T-helper 17 cell (primary cell): ENCODE results near the gene MYOM1. TPM values are rescaled to one million over a fixed set of nuclear protein-coding genes. Genes with fewer than 3 reads are reported as not detected.
"Not testable (repeated sequence)": the region's sequence is repeated elsewhere in the genome, so short reads cannot be mapped to it uniquely, and the experiment has no call there.

Experiments used
- ATAC-seq: fragments of 150-1000 bp; cut with Tn5 transposase; 2 replicates; pipeline ENCODE4 v1.10.0; 2021; ENCODE audit warnings: mild to moderate bottlenecking, moderate library complexity
- DNase-seq, 3 donors: peaks; one replicate each; pipeline versions ENCODE4 v3.0.0 to v3.0.0-alpha.2; 2020 to 2021
- H3K9me3 ChIP-seq: one replicate; pipeline ENCODE4 v1.7.0; 2013; ENCODE audit warnings: low read length, mild to moderate bottlenecking; ENCODE audit not compliant: control insufficient read depth, poor library complexity, severe bottlenecking
- H3K27ac Mint-ChIP-seq: one replicate; pipeline ENCODE4 v1.8.0; 2022; ENCODE audit warnings: mild to moderate bottlenecking, moderate library complexity, mixed read lengths
- H3K27me3 Mint-ChIP-seq: one replicate; pipeline ENCODE4 v1.8.0; 2022; ENCODE audit warnings: mixed read lengths
- H3K36me3 Mint-ChIP-seq: one replicate; pipeline ENCODE4 v1.8.0; 2022; ENCODE audit warnings: low read depth, mixed read lengths
- H3K4me1 Mint-ChIP-seq: one replicate; pipeline ENCODE4 v1.8.0; 2022; ENCODE audit warnings: mild to moderate bottlenecking, mixed read lengths
- H3K4me3 Mint-ChIP-seq: one replicate; pipeline ENCODE4 v1.8.0; 2022; ENCODE audit warnings: mild to moderate bottlenecking, moderate library complexity, mixed read lengths
- total RNA-seq, 4 donors: library from RNA in 2 of 4; stranded (reverse) in 2 of 4; gene quantifications; one replicate each; pipeline ENCODE4 v1.2.3 and lab custom pipeline; 2022 to 2026

MYOM1 gene
- total RNA-seq, 2 donors from 2014 or later: 0.92 to 3.2 TPM

DNA sequence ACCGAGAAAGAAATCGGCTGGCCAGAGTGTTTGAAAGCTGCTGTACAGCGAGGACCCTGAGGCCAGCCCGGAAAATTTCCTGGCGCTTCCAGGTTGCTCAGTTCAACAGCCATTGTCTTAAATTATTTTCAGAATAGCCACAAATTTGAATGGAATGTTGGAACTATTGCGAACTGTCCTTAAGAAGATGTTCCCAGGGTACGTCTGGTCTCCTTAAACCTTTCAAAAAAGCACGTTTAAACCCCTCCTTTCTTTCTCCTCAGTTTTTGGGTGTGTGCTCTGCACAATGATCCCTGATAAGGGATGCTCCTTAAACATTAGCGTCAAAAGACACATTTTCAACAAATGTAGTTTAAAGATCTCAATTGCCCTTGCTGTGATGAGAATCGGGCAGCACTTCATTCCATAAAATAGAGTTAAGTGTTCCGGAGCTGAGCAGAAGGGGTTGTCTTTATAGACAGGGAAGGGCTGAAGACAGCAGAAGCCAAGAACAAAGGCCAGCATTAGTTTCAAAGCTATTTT, 192.3 kb downstream of the MYOM1 start:
- H3K36me3 Mint-ChIP-seq: peaks cover 2% of the 10 kb centered on the region
- ATAC-seq (no peak), DNase-seq (no peak)
- no peak overlapping the region for H3K4me3 Mint-ChIP-seq
- H3K4me1 Mint-ChIP-seq: peaks cover 5% of the 10 kb centered on the region
- H3K9me3 ChIP-seq: no peaks in the 10 kb centered on the region
- no peak overlapping the region for H3K27ac Mint-ChIP-seq
- no peaks in the 10 kb centered on the region for H3K27me3 Mint-ChIP-seq

DNA sequence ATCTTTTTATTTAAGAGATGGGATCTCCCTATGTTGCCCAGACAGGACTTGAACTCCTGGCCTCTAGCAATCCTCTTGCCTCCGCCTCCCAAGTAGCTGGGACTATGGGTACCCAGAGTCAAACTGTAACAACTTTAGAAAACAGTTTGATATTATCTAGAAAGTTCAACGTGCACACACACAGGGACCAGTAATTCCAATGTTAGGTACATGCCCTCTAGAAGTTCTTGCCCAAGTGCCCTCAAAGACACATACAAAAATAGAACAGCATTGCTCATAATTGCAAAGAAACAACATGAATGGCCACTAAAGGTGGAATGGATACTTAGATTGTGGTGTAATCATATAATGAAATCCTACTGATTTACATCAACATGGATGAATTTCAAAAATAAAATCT, 194.2 kb downstream of the MYOM1 start:
- DNase-seq (no peak), ATAC-seq (no peak)
- Mint-ChIP-seq H3K4me1 (no peaks in the 10 kb centered on the region), H3K27me3 (no peaks in the 10 kb centered on the region), H3K4me3 (no peak overlapping the region), H3K36me3 (no peaks in the 10 kb centered on the region), H3K27ac (no peak overlapping the region)
- H3K9me3 ChIP-seq: no peaks in the 10 kb centered on the region

DNA sequence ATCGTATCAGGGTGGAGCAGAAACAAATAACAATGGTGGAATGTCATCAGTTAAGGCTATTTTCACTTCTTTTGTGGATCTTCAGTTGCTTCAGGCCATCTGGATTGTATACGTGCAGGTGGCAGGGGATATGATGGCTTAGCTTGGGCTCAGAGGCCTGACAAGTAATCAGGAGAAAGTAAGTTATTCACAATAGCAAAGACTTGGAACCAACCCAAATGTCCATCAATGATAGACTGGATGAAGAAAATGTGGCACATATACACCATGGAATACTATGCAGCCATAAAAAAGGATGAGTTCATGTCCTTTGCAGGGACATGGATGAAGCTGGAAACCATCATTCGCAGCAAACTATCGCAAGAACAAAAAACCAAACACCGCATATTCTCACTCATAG, 196.2 kb downstream of the MYOM1 start:
- not testable (repeated sequence) for DNase-seq, H3K4me3 Mint-ChIP-seq, H3K27me3 Mint-ChIP-seq, H3K36me3 Mint-ChIP-seq, H3K9me3 ChIP-seq, H3K4me1 Mint-ChIP-seq, H3K27ac Mint-ChIP-seq, ATAC-seq

Other genes starting within 250 kb of the MYOM1 start
- 10 to 100 TPM; 75.8 to 84.8 TPM for gene LPIN2, start 206.8 kb downstream of the MYOM1 start, total RNA-seq
- gene MYL12A, start 27.8 kb upstream of the MYOM1 start, total RNA-seq: 100 to 1,000 TPM; 480 to 500 TPM
- 100 to 1,000 TPM; 172 to 178 TPM for gene MYL12B, start 42.2 kb upstream of the MYOM1 start, total RNA-seq
- 10 to 100 TPM; 56.3 to 71.7 TPM for gene TGIF1, start 230.2 kb upstream of the MYOM1 start, total RNA-seq